Stimulated activated CD8-positive, alpha-beta memory T cell treated with anti-CD3 and anti-CD28 coated beads, Interleukin-12 subunit alpha, Interleukin-12 subunit beta, amount 100 ng/mL, for 4 hours (primary cell): ENCODE measurements around the gene ARHGAP44.

Experiments used
- DNase-seq: peaks from one replicate; pipeline ENCODE4 v3.0.0-alpha.2; 2020; ENCODE audit warnings: low read depth

Gene ARHGAP44, protein sequence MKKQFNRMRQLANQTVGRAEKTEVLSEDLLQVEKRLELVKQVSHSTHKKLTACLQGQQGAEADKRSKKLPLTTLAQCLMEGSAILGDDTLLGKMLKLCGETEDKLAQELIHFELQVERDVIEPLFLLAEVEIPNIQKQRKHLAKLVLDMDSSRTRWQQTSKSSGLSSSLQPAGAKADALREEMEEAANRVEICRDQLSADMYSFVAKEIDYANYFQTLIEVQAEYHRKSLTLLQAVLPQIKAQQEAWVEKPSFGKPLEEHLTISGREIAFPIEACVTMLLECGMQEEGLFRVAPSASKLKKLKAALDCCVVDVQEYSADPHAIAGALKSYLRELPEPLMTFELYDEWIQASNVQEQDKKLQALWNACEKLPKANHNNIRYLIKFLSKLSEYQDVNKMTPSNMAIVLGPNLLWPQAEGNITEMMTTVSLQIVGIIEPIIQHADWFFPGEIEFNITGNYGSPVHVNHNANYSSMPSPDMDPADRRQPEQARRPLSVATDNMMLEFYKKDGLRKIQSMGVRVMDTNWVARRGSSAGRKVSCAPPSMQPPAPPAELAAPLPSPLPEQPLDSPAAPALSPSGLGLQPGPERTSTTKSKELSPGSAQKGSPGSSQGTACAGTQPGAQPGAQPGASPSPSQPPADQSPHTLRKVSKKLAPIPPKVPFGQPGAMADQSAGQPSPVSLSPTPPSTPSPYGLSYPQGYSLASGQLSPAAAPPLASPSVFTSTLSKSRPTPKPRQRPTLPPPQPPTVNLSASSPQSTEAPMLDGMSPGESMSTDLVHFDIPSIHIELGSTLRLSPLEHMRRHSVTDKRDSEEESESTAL

GRCh38 chr17:12789481-12790248 is at the start of gene ARHGAP44:
Gene ARHGAP44, plus strand, starts transcription at chr17:12789498. Its CDS starts 341 bp downstream, at chr17:12789839.
- no peak for DNase-seq

DNA sequence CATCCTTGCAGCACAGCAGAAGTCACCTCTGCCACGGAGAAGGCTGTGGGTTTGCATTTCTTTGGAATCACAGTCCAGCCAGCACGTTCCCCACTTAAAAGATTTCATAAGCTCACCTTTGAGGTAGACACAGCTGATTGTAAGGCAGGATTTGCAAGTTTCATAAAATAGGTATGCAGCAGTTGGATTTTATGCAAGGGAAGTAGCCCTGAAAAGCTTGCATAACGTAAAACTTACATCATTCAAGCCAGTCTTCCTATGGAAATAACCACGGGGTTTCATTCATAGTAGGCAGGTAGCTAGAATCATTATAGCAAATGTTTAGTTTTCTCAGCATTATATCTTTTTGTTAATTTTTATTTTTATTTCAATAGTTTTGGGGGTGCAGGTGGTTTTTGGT is 49.8 kb upstream of the ARHGAP44 start:
- DNase-seq, result no peak

- DNase-seq, result no peak
Observed at GRCh38 chr17:12743046-12743445, 46.3 kb upstream of the ARHGAP44 start.

DNA sequence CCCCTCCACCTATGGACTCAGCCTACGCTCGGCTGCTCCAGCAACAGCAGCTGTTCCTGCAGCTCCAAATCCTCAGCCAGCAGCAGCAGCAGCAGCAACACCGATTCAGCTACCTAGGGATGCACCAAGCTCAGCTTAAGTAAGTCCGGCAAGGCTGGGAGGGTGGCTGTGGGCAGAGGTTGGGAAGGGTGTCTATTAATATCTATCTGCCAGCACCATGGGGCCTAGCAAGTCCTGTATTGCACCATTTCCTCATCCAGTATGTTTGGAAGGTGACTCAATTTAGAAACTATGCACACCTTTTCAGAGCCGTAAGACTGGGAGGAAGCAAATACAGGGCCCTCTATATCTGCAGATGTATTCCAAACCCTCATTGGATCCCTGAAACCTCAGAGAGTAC is 45.0 kb upstream of the ARHGAP44 start:
- DNase-seq, result no peak

- no peak for DNase-seq
Observed at GRCh38 chr17:12744786-12745185, 44.5 kb upstream of the ARHGAP44 start.

DNA sequence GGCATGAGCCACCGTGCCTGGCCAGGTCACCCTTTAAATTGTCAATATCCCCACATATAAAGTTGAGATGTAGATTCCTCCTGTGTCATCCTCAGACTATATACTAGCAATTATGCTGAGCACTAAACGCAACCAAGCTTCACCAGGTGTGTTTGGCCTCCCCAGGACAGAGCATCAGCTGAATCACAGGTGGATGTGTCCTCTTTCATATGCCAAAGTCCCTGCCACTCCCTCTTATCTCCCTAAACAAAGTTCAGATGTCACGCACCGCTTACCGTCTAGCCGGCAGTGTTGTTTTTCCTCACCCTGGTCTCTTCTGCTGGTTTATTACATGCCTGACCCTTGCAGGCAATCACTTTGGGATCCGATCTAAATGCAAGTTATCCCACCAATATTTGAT is 43.8 kb upstream of the ARHGAP44 start:
- no peak for DNase-seq

DNA sequence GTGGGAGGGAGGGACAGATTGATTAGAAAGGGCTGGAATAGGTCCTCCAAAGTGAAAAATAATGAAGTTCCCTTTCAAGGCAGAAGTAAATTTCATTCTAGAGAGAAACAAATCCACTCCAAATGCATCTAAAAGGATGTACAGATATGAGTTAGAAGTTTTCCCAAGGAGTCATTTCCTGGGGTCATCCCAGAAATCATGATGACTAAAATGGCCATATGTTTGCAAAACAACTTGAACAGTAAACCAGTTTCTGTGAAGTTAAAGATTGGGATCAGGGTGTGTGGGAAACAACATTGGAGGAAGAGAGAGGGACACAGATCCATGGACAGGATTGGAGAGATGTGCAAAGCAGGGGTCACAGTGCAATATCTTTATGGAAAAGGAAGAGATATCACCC is 32.5 kb upstream of the ARHGAP44 start:
- DNase-seq, result no peak

DNA sequence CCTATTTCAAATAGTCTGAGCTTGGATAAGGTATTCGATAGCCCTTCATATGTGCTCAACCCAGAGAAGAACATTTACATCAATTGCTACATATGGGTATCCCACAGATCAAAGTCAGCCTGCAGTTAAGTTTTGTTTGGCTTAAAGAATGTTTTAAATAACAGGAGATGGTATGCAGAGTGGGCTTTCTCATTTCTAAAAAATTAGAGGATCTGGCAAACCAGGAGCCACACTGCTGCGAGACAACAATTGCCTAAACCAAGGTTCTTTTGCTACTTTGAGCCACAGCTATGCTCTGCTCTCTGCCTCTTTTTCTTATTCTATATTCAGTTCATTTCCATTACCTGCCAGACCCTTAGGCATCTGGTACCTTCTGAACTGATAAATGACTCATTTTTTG is 30.2 kb upstream of the ARHGAP44 start:
- no peak for DNase-seq

DNA sequence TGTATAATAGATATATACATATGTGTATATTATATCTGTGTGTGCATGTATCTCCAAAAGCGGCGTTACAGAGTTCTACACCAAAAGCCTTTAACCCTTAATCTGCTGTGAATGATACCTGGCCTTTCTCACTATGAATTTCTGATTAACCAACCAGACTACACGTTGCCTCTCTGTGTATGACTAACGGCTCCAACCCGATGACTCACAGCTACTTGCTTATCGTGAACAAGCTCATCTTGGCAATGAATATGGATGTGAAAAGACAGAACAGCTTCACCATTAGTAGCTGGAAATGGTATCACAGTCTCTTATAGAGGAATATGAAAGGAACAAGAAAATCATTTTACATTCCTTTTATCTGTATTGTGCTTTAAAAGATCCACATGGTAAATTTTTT is 23.8 kb upstream of the ARHGAP44 start:
- no peak for DNase-seq

DNA sequence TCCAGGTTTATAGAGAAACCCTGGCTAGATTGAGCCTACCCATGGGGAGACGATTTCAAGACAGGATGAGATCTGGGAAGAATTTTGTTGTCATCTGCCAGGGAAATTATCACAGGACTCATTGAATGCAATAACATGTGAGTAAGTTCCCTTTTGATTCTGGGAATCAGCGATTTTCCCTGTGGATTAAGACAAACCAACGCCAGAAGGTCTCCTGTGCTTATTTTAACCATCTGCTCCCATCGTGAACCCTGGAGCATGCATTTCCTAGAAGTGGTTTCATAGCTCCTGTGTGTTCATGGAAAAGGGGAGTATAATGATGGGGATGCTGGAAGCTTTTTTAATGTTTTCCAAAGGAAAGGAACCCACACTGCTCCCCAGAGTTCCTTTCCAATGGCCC is 21.0 kb upstream of the ARHGAP44 start:
- no peak for DNase-seq

GRCh38 chr17:12769981-12770380 is 19.3 kb upstream of the ARHGAP44 start:
- no peak for DNase-seq

- DNase-seq, result no peak
Observed at GRCh38 chr17:12773153-12773552, 16.1 kb upstream of the ARHGAP44 start.

- DNase-seq, result no peak
Observed at GRCh38 chr17:12789075-12789480, 220 bp upstream of the ARHGAP44 start.

- no peak for DNase-seq
Observed at GRCh38 chr17:12790249-12791106, 1.2 kb downstream of the ARHGAP44 start.

GRCh38 chr17:12794919-12795532 is 5.7 kb downstream of the ARHGAP44 start:
- no peak for DNase-seq

DNA sequence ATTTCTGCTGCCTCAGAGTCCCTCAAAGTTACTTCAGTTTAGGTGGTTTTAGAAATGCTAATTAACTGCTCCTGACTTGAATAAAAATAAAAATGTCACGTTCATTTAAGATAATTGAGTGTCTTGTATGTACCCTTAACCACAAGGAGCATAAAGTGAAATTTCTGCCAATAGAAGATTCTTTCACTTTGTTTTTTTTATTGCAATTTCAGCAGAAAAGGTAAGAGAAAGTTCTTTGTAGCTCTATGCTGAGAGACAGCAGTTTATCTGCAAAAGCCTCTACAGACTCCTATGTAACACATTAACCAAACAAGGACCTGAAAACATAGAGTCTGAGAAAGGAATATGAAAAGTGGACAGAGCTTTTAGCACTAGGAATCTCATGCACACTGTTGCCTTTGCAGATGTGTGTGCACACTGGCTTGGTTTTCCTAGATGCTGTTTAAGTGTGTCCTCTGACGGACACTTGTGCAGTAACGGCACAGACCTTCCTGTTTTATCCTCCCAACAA is 11.6 kb downstream of the ARHGAP44 start:
- no peak for DNase-seq

GRCh38 chr17:12806630-12807029 is 17.3 kb downstream of the ARHGAP44 start:
- DNase-seq, result no peak

- DNase-seq, result no peak
Observed at GRCh38 chr17:12808723-12809122, 19.4 kb downstream of the ARHGAP44 start.

DNA sequence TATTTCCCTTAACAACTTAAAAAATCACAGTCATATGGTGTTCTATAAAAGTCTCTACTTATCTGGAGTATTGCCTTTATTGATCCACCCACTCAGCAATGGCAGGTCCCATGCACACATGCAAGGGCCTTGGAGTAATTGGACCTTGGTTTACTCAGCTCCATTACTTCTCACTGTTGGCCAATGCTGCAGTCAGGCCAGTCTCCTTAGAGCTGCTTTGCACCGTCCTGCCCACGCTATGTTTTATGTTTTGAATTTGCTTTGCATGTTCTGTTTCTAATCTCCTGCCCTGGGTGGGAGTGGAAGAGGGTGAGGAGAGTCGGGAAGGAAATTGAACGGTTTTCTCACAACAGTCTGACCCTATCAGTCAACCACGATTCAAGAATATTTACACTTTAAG is 23.6 kb downstream of the ARHGAP44 start:
- DNase-seq, result no peak

- DNase-seq, result no peak
Observed at GRCh38 chr17:12813664-12814063, 24.4 kb downstream of the ARHGAP44 start.

DNA sequence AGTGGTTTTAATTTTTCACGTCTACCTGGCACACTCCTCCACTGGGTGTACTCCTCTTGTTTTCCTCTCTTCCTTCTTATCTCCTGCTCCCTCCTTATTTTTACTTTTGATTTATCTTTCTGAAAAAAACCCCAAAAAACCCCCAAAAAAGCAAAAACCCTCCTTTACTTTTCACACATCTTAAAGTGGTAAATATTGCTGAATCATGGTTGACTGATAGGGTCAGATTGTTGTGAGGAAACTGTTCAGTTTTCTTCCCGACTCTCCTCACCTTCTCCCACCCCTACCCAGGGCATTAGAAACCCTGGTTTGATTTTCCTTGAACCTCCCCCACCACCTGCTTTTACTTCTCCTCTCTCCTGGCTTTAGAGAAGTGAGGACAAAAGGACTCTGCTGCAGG is 25.4 kb downstream of the ARHGAP44 start:
- DNase-seq, result no peak
